Ishikawa (cell line): ENCODE data around the gene HOXC10.

ENCODE experiments used
- FOXM1 ChIP-seq: IDR thresholded peaks from 2 replicates; pipeline ENCODE4 v1.6.1; 2012; ENCODE audit warnings: low read depth, borderline replicate concordance
- TAF1 ChIP-seq: IDR thresholded peaks from 2 replicates; pipeline ENCODE4 v1.6.1; 2012; ENCODE audit warnings: low read depth, mild to moderate bottlenecking
- TEAD4 ChIP-seq: IDR thresholded peaks from 2 replicates; pipeline ENCODE4 v1.6.1; 2012
- USF1 ChIP-seq: IDR thresholded peaks from 2 replicates; pipeline ENCODE4 v1.6.1; 2012
- YY1 ChIP-seq: IDR thresholded peaks from 2 replicates; pipeline ENCODE4 v1.6.1; 2012; ENCODE audit warnings: low read depth
- ZBTB7A ChIP-seq: IDR thresholded peaks from 2 replicates; pipeline ENCODE4 v1.6.1; 2012; ENCODE audit warnings: low read depth
- TF ChIP-seq, protein P1 (sequence below): IDR thresholded peaks from 2 replicates; pipeline ENCODE4 v1.6.1; 2012

DNA sequence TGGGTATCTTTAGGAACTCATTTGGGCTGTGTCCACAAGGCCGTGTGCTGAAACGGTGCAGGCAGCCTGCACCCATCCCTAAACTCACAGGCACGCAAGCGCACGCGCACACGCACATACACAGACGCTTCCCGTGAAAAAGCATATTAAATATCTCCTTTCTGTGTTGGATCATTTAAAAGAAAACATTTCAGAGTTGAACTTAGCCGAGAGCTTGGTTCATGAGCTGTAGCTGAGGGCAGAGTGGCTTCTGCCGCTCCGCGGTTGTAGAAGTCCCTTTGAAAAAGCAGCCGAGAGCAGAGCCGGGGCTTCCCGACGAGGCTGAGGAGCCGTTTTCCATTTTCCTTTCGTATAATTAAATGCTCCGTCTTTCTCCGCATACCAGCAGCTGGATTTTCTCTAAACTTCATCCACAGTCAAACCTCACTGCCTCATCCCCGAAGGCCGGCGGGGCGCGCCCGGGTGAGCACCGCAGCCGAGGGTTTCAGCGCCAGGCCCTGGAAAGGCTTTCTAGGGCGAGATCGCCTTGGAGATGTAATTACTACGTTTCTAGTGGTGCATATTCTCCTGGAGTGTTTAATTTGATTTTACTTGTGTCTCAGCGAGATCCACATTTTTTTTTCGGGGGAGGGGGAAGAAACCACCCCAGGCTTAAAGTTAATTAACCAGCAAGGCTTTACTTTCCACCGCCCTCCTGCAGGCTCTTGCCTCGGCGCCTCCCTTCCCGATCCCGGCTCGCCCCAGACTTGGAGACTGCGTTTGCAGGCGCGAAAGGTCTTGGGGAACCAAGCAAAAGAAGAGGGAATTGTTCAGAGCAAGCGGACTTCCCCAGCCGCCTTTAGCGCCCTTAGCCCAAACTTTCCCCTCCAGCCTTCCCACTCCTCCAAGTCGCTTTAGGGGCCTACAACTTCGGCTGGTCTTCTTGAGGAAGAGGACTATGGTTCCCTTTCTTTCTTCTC, 49.3 kb upstream of the HOXC10 start:
- TF ChIP-seq, protein P1, sequence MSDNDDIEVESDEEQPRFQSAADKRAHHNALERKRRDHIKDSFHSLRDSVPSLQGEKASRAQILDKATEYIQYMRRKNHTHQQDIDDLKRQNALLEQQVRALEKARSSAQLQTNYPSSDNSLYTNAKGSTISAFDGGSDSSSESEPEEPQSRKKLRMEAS, result no peak
- no peak for TF ChIP-seq USF1
- TF ChIP-seq FOXM1, result no peak
- no peak for TF ChIP-seq YY1
- TF ChIP-seq ZBTB7A, result no peak
- no peak for TF ChIP-seq TEAD4
- no peak for TF ChIP-seq TAF1
